Umbilical cord (tissue), 2 donors: ENCODE data around the gene TRIM22. TPM values are rescaled to one million over a fixed set of nuclear protein-coding genes. Genes with fewer than 3 reads are reported as not detected.
A peak's percentile ranks its signal among the peaks of the same experiment; 100 is the strongest.
"Not testable (repeated sequence)": the region's sequence is repeated elsewhere in the genome, so short reads cannot be mapped to it uniquely, and the experiment has no call there.

ENCODE experiments used
- DNase-seq: peaks from one replicate; pipeline ENCODE4 v3.0.0-alpha.2; 2015; ENCODE audit warnings: low spot score
- total RNA-seq: library from RNA; depleted of rRNA; stranded (reverse); fragments of >200 nt; gene quantifications from one replicate; pipeline ENCODE4 v1.2.3, GENCODE V29; 2014; ENCODE audit warnings: low replicate concordance; ENCODE audit not compliant: insufficient read depth

Gene TRIM22, protein sequence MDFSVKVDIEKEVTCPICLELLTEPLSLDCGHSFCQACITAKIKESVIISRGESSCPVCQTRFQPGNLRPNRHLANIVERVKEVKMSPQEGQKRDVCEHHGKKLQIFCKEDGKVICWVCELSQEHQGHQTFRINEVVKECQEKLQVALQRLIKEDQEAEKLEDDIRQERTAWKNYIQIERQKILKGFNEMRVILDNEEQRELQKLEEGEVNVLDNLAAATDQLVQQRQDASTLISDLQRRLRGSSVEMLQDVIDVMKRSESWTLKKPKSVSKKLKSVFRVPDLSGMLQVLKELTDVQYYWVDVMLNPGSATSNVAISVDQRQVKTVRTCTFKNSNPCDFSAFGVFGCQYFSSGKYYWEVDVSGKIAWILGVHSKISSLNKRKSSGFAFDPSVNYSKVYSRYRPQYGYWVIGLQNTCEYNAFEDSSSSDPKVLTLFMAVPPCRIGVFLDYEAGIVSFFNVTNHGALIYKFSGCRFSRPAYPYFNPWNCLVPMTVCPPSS
- total RNA-seq: 67.7 TPM

DNA sequence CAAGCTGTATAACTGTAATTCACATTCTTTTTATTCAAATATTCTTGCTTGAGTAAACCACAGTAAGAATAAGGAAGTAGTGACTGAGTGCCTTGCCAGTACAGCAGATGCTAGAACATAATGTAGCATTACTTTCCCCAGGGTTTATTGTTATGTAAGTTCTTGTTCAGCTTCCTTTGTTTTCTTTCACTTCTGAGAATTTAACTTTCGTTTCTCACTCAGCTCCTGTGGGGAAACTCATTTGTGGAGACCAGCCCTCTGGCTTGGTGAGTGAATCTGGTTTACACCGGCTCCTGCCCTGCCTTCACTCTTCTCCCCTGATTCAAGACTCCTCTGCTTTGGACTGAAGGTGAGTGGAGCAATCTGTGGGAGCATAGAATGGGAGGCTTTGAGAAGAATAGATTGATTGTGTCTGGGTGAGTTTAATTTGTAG is at the start of gene TRIM22:
TRIM22 (plus strand) TSS at position 240 of the 433 bp plus-strand sequence. CDS start 6,443 bp downstream, outside the sequence.
- peak; percentile 77 for DNase-seq

DNA sequence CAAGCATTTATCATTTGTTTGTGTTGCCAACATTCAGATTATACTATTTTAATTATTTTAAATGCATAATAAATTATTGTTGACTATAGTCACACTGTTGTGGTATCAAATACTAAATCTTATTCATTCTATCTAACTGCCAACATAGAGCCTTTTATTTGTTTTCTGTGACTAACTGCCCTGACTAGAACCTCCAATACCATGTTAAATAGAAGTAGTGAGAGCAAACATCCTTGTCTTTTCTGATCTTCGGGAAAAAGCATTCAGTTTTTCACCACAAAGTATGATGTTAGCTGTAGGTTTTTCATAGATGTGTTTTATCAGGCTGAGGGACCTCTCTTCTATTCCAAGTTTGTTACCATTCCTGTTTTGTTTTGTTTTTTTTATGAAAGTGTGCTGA is 49.6 kb upstream of the TRIM22 start:
- no peak for DNase-seq

DNA sequence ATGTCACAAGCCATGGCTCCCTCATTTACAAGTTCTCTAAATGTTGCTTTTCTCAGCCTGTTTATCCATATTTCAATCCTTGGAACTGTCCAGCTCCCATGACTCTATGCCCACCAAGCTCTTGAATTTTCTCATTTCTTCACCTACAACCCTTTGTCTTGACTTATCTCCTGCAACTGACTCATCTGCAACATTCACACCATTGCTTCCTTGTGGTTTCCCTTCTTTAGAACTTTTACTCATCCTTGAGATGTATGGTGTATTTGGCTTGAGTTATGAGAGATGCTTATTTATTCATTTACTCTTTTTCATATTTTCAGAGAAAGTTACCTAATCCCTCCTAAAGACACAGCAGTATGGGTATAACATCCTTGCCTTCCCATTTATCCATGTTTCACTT is 46.0 kb upstream of the TRIM22 start:
- DNase-seq: no peak

DNA sequence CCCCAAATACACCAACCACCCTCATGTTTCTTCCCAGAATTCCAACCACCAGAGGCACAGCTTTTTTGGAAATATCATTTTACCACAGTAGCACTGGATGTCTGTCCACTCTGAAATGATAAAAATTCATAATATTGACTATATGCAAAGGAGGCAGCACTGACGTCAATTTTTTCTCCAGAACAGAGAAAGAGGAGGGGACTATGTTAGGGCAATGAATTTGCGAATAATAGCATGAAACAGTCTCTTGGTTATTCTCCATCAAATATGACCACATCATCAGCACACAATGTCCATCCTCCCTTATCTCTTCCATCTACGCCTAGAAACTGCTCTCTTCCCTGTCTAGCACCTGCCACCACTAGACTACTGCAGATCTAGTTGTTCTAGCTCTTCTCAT is 43.5 kb upstream of the TRIM22 start:
- no peak for DNase-seq

DNA sequence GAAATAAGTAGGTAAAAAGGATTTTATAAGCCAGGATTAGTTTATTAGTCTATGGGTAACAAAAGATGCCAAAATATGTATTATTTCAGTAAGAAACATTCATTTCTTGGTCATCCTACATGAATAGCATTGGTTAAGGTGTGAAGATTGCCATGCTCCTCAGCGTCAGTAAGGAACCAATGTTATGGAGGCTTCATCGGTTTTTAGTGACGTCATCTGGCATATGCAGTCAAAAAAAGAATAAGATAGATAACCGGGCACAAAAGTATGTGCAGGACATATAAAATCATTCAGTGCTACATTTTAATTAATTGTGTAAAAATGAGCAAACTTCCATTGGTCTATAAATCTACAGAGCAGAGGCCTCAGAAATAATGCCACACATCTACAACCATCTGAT is 34.1 kb upstream of the TRIM22 start:
- no peak for DNase-seq

DNA sequence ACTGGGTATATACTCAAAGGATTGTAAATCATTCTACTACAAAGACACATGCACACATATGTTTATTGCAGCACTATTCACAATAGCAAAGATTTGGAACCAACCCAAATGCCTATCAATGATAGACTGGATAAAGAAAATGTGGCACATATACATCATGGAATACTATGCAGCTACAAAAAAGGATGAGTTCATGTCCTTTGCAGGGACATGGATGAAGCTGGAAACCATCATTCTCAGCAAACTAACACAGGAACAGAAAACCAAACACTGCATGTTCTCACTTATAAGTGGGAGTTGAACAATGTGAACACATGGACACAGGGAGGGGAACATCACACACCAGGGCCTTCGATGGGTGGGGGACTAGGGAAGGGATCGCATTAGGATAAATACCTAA is 32.6 kb upstream of the TRIM22 start:
- DNase-seq: not testable (repeated sequence)

DNA sequence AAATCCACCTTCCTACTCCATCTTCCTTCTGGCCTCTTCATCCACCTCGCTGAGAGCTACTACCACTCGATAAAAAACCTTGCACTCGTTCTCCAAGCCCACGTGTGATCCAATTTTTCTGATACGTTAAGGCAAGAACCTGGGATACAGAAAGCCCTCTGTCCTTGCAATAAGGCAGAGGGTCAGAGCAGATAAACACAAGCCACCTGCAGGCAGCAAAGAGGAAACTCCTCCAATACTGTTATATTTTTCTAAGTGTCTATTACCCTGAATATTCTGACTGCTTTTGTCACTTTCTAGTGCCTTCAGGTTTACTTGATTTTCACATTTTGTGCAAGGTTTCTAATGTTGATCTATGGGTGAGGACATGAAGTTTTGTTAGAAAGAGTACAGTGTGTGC is 31.3 kb upstream of the TRIM22 start:
- no peak for DNase-seq

DNA sequence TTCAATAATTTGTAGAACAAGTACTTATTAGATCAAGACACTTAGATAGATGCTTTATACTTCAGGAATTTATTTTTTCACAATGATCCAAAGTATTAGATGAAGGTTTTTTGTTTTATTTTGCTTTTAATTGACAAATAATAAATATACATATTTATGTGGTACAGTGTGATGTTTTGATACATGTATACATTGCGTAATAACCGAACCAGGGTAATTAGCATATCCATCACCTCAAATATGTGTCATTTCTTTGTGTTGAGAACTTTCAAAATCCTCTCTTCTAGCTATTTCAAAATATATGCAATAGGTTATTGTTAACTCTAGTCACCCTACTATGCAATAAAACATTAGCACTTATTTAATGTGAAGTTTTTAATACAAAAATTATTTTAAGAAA is 26.1 kb upstream of the TRIM22 start:
- DNase-seq: no peak

DNA sequence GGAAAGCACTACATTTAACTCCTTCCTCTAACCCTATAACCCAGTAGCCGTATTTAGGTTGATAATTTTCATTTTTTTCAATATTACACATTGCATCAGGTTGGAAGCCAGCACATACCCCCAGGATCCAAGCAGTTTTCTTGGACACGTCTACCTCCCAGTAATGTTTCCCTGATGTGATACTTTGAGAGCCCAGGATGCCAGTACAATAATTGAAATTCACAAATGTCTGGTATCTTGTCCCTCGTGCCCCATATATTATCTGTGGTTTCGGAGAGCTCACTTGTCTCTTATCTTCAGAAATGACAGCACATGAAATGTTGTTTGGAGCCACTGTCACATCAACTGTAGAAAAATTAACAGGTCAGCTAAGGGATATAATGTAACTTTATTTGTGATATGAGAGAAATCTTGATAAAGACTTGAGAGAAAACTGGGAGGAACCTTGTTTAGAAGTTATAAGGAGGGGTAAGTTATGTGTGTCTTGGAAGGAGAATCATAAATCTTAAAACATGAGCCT is 24.5 kb upstream of the TRIM22 start:
- DNase-seq: no peak

DNA sequence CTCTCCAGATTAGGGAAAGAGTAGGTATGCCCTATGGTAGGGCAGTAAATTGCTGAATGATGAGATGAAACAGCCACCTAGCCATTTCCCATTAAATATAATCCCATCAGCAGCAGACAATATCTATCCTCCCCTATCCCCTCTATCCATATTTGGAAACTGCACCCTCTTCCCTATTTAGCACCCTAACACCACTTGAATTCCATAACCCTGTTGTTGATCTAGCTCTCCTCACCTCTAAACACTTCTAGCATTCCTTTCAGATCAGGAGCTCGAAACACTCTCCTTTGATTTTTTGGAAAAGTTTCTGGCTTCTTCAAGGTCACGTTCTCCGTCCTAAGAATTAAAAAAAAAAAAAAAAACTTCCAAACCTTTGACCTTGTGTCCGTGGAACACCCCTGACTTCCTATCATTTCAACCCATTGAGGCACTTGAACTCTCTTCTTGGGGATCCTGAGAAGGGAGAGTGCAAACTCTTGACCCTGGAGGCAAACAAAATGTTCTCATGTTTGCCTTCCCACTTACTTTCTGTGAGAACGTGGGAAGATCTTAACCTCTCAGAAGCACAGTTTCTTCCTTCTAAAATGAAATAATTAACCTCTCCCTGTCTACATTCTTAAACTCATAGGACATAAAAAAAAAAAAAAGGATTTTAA is 23.7 kb upstream of the TRIM22 start:
- no peak for DNase-seq

DNA sequence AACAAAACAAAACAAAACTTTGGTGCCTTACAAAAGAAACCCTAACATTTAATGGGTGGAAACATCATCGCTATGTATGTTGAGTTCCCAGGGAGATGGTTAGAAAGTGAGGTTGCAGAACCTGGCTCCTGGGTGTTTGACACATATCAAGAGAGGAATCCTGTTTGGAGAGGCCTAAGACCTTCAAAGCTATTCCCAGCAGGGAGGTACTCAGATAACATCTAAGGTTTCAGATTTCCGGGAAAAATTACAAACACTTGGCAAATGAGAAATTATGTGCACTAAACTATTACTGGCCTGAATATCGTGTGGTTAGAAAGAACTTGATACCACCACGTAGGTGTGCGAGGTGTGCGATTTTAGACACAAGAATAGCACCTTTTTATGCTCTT is 23.2 kb upstream of the TRIM22 start:
- DNase-seq: no peak

DNA sequence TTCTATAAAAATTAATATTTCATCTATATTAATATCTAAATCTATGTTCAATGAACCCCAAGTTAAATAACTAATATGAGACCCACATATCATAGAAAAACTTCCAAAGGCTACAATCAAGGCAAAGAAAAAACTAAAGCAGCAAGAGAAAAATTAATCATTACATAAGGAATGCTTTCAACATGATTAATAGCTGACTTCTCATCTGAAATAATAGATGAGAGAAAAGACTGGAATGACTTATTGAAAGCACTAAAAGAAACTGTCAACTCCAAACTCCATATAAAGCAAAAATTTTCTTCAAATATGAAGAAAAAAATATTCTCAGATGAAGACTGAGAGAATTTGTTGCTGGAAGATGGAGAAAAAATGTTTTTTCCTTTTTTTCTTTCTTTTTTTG is 17.8 kb upstream of the TRIM22 start:
- DNase-seq: no peak

DNA sequence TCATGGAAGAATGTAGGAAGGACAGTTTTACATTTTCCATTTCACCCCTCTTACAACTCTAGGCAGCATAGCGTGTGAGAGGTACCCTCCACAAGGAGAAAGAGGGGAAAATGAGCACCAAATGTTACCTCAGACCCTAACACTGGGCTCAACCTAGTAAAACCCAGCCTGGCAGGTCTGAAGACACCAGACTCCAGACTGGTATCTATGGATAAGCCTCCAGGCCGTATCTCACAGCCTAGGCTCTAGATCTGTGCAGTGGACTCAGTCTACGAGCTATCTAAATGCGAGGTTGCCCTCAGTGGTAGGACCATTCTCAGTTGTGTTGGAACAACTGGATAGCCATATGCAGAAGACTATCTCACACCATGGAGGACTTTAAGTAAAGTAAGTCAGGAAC is 15.2 kb upstream of the TRIM22 start:
- no peak for DNase-seq

DNA sequence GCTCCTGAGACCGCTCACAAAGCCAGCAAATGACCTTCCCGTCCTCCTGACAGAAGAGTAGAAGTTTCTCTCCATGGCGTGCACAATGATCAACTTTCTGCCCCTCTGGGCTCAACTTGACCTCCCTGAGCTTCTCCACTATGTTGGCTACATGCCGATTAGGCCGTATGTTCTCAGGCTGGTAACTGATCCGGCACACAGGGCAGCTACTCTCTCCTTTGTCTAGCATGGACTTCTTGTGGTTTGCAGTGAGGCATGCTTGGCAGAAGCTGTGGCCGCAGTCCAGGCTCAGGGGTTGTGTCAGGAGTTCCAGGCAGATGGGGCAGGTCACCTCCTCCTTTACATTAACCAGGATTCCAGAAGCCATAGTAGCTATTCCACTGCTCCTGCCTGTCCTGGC is 9.8 kb upstream of the TRIM22 start:
- no peak for DNase-seq

DNA sequence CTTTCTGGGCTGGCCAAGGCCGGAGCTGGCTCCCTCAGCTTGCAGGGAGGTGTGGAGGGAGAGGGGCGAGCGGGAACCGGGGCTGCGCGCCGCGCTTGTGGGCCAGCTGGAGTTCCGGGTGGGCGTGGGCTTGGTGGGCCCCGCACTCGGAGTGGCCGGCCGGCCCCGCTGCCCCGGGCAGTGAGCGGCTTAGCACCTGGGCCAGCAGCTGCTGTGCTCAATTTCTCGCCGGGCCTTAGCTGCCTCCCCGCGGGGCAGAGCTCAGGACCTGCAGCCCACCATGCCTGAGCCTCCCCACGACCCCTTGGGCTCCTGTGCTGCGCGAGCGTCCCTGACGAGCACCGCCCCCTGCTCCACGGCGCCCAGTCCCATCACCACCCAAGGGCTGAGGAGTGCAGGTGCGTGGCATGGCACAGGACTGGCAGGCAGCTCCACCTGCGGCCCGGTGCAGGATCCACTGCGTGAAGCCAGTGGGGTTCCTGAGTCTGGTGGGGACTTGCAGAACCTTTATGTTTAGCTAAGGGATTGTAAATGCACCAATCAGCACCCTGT is 6.6 kb upstream of the TRIM22 start:
- not testable (repeated sequence) for DNase-seq

DNA sequence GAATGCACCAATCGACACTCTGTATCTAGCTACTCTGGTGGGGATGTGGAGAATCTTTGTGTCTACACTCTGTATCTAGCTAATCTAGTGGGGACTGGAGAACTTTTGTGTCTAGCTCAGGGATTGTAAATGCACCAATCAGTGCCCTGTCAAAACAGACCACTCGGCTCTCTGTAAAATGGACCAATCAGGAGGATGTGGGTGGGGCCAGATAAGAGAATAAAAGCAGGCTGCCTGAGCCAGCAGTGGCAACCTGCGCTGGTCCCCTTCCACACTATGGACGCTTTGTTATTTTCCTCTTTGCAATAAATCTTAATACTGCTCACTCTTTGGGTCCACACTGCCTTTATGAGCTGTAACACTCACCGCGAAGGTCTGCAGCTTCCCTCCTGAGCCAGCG is 6.0 kb upstream of the TRIM22 start:
- not testable (repeated sequence) for DNase-seq

DNA sequence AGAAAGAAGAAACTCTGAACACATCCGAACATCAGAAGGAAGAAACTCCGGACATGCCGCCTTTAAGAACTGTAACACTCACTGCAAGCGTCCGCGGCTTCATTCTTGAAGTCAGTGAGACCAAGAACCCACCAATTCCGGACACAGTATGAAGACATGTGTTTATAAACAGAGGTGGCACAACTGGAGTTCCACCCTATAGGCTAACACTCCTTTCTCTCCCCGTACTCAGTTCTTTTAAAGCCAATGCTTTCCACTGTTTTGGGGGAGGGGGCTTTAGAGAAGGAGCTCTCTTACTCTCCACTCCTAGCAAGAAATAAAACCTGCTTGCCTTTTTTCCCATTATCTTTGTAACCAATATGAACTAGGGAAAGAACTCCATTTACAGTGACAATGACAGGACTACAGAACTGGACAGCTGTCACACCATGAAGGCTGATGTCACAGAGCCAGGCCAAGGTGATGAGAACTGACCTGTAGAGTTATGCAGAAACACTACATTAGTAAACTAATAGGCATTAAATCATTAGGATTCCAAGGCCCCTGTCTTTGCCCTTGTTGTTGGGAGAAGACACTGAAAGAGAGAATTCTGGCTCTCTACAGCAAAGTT is 5.4 kb upstream of the TRIM22 start:
- DNase-seq: peak; percentile 9

DNA sequence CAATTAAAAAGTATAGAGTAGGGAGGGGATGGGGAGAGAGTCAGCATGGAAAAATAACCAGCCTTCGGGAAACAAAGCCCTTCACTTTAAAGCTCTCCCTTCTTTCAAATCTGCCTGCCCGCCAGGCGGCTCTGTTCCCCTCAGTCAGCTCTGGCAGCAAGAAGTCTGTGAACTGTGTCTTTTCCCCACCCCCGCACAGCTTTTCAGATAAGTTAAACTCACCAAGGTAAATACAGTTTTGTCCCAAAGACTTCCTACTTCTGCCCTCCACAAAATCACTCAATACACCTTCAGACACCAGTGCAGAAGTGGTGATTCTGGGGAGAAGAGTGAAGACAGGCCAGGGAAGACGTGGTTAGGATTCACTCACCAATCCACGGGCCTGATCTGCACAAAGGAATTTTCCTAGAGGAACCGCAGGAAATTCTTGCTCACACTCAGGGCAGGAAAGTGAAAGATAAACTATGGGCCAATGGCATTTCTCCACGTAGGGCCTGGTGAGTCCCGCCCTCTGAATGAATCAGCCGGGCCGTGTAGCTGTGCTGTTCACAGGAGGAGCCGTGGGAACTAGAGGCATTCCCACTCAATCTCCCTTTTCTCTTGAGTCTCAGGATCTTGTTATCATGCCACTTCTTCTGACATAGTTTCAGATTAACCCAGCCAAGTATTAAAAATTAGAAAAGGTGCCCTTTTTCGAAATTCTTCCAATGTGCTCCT is 4.8 kb upstream of the TRIM22 start, which contains the start of gene TRIM5:
TRIM5 (minus strand) TSS at position 429 of the 717 bp plus-strand sequence. CDS start 4,897 bp downstream, outside the sequence.
- DNase-seq: peak; percentile 99

DNA sequence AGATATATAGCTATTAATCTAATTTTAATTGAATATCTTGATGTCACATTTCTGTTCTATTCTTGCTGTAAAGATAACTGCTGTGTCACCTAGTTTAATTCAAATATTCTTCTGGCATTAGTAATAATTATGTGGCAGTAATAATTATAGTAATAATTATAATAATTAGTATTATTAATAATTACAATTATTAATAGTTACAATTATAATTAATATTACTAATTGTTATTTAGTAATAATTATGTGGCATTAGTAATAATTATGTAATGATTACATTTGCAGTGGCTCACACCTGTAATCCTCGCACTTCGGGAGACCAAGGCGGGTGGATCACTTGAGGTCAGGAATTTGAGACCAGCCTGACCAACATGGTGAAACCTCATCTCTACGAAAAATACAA is 3.2 kb upstream of the TRIM22 start:
- no peak for DNase-seq

DNA sequence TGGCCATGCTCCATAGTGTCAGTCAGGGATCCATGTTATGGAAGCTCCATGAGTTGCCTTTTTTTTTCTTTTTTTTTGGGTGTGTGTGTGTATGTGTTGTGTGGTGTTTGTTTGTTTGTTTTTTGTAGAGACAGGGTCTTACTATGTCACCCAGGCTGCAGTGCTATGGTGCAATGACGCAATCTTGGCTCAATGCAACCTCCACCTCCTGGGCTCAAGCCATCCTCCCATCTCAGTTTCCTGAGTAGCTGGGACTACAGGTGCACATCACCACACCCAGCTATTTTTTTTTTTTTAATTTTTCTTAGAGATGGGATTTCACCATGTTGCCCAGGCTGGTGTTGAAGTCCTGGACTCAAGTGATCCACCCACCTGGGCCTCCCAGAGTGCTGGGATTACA is 1.1 kb upstream of the TRIM22 start:
- no peak for DNase-seq

DNA sequence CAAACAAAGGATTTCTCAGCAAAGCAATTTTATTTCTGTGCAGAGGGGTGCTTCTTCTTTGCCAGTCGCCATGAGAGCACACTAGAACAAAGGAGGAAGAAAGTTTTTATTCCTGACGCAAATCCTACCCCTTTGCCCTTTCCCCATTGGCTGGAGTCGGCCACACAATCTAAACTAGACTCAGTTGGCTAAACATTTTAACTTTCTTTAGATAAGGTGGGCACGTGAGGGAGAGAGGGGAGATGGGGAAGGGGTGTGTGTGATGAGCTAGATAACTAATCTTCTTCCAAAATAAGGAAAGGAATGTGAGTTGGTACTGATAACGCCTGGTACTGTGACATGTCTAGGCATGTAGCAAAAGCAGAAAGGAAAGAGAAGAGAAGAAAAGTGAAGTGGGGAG is 626 bp downstream of the TRIM22 start:
- DNase-seq: peak; percentile 52
